HCT116 (cell line): Measurements from ENCODE around the gene PRRT1. TPM values are rescaled to one million over a fixed set of nuclear protein-coding genes. Genes with fewer than 3 reads are reported as not detected.
"Not testable (repeated sequence)": the region's sequence is repeated elsewhere in the genome, so short reads cannot be mapped to it uniquely, and the experiment has no call there.

Experiments
- ATAC-seq: fragments of 200-7000 bp; cut with Tn5 transposase; 2 replicates; pipeline ENCODE4 v1.9.1; 2020; ENCODE audit warnings: mild to moderate bottlenecking, moderate library complexity
- BruUV-seq: library from RNA; stranded (reverse); fragments of 400-500 nt; replicated peaks from 2 replicates; lab custom pipeline; 2021; lab: Mats Ljungman, UMichigan
- CTCF ChIA-PET: fragments of 300-600 bp; sonication (Branson Sonifier 250); formaldehyde crosslinking; loops from one replicate; lab custom pipeline; 2021; ENCODE audit warnings: antibody characterized with exemption; lab: Charles Lee
- POLR2A ChIA-PET: fragments of 300-600, 350-600 bp; sonication (Branson Sonifier 250); formaldehyde crosslinking; loops from one replicate; lab custom pipeline; 2021; ENCODE audit warnings: antibody characterized with exemption; lab: Charles Lee
- RAD21 ChIA-PET, 2 experiments: fragments of 300-600 bp; sonication (Branson Sonifier 250); formaldehyde crosslinking; loops; one replicate each; lab custom pipeline; 2023; ENCODE audit warnings: low total read pairs in 2 of 2; ENCODE audit not compliant: uncharacterized antibody in 2 of 2, unreplicated experiment in 2 of 2, low non-redundant PET in 1 of 2; lab: Charles Lee
- DNase-seq: peaks from one replicate; pipeline ENCODE4 v3.0.0-alpha.2; 2010; ENCODE audit warnings: low read depth, low spot score
- H2AFZ ChIP-seq: fragments of 200-600 bp; shearing (Covaris generic), sonication (generic); 2 replicates; pipeline ENCODE4 v1.6.1; 2017; ENCODE audit warnings: low read depth, mixed run types, mixed read lengths, antibody characterized with exemption, low read length; ENCODE audit not compliant: poor library complexity, severe bottlenecking
- H3K27ac ChIP-seq: 2 replicates; pipeline ENCODE4 v1.5.1; 2012; ENCODE audit warnings: low read depth, low read length
- H3K27me3 ChIP-seq: fragments of 200-600 bp; sonication (generic); 2 replicates; pipeline ENCODE4 v1.6.1; 2016; ENCODE audit warnings: mixed run types, low read length, mixed read lengths; ENCODE audit not compliant: insufficient read depth
- H3K36me3 ChIP-seq, 2 experiments: fragments of 200-500 bp in 1 of 2; fragments of 200-600 bp in 1 of 2; sonication (Bioruptor generic) in 1 of 2; sonication (generic) in 1 of 2; 2 replicates each; pipeline versions ENCODE4 v1.5.1 to v1.6.1; 2014 to 2016; ENCODE audit warnings: low read length in 2 of 2, inconsistent platforms in 1 of 2, mixed read lengths in 1 of 2, mixed run types in 1 of 2; ENCODE audit not compliant: insufficient read depth in 2 of 2, control insufficient read depth in 1 of 2
- H3K4me1 ChIP-seq, 2 experiments: fragments of 200-600 bp in 1 of 2; sonication (generic) in 1 of 2; 2 replicates each; pipeline versions ENCODE4 v1.5.1 to v1.6.1; 2012 to 2017; ENCODE audit warnings: low read length in 2 of 2, inconsistent platforms in 1 of 2, mild to moderate bottlenecking in 1 of 2, mixed read lengths in 1 of 2, mixed run types in 1 of 2, moderate library complexity in 1 of 2; ENCODE audit not compliant: insufficient read depth in 2 of 2, control insufficient read depth in 1 of 2
- H3K4me2 ChIP-seq: fragments of 200-600 bp; sonication (generic); 2 replicates; pipeline ENCODE4 v1.6.1; 2017; ENCODE audit warnings: mixed run types, low read length, mixed read lengths
- H3K4me3 ChIP-seq, 2 experiments: fragments of 200-600 bp in 1 of 2; sonication (generic) in 1 of 2; replicated peaks in 1 of 2; 2 replicates each; pipeline ENCODE4 v1.5.1; 2011 to 2016; ENCODE audit warnings: low read length in 2 of 2, control low read depth in 1 of 2, low read depth in 1 of 2, mild to moderate bottlenecking in 1 of 2, mixed read lengths in 1 of 2, mixed run types in 1 of 2
- H3K79me2 ChIP-seq: fragments of 200-600 bp; sonication (generic); 2 replicates; pipeline ENCODE4 v1.6.1; 2017; ENCODE audit warnings: mild to moderate bottlenecking, mixed run types, low read length, moderate library complexity, mixed read lengths; ENCODE audit not compliant: insufficient read depth
- H3K9ac ChIP-seq: fragments of 200-600 bp; sonication (generic); 2 replicates; pipeline ENCODE4 v1.6.1; 2016; ENCODE audit warnings: low read length, mixed read lengths
- H3K9me2 ChIP-seq: fragments of 200-600 bp; sonication (generic), shearing (Covaris generic); 2 replicates; pipeline ENCODE4 v1.6.1; 2017; ENCODE audit warnings: mixed run types, mild to moderate bottlenecking, moderate library complexity; ENCODE audit not compliant: insufficient read depth
- H3K9me3 ChIP-seq, 2 experiments: fragments of 200-500 bp in 1 of 2; fragments of 200-600 bp in 1 of 2; sonication (Bioruptor generic) in 1 of 2; sonication (generic) in 1 of 2; 2 replicates each; pipeline ENCODE4 v1.6.1; 2014 to 2017; ENCODE audit warnings: low read length in 2 of 2, mixed read lengths in 2 of 2, inconsistent platforms in 1 of 2, low read depth in 1 of 2, mild to moderate bottlenecking in 1 of 2, mixed run types in 1 of 2, moderate library complexity in 1 of 2; ENCODE audit not compliant: control insufficient read depth in 1 of 2, insufficient read depth in 1 of 2
- H4K20me1 ChIP-seq: fragments of 200-600 bp; sonication (generic), shearing (Covaris generic); 2 replicates; pipeline ENCODE4 v1.6.1; 2017; ENCODE audit warnings: mixed run types, mild to moderate bottlenecking, moderate library complexity; ENCODE audit not compliant: insufficient read depth
- EGR1 ChIP-seq: IDR thresholded peaks from 2 replicates; pipeline ENCODE4 v1.6.1; 2012; ENCODE audit warnings: low read depth
- EZH2phosphoT487 ChIP-seq: fragments of 200-600 bp; IDR thresholded peaks from 2 replicates; pipeline ENCODE4 v1.6.1; 2018; ENCODE audit warnings: antibody characterized with exemption, borderline replicate concordance
- FOSL1 ChIP-seq: IDR thresholded peaks from 2 replicates; pipeline ENCODE4 v1.6.1; 2012; ENCODE audit warnings: low read depth
- RAD21 ChIP-seq: IDR thresholded peaks from 2 replicates; pipeline ENCODE4 v1.6.1; 2012; ENCODE audit warnings: low read depth, mild to moderate bottlenecking
- SP1 ChIP-seq: IDR thresholded peaks from 2 replicates; pipeline ENCODE4 v1.6.1; 2012; ENCODE audit warnings: low read depth
- SRF ChIP-seq: IDR thresholded peaks from 2 replicates; pipeline ENCODE4 v1.6.1; 2012; ENCODE audit warnings: low read depth
- TCF7L2 ChIP-seq: IDR thresholded peaks from 2 replicates; pipeline ENCODE4 v1.7.0; 2011; ENCODE audit warnings: borderline replicate concordance, inconsistent platforms; ENCODE audit not compliant: insufficient read depth, insufficient read length; ENCODE audit errors: extremely low read depth
- intact Hi-C: fragments of 100-400 bp; cut with micrococcal nuclease; formaldehyde crosslinking; loops from 2 replicates; pipeline ENCODE4 v1.10.0; 2022
- total RNA-seq: library from RNA; stranded (reverse); gene quantifications from one replicate; pipeline ENCODE4 v1.2.1, GENCODE V29; 2021; ENCODE audit not compliant: unreplicated experiment
- TF ChIP-seq, protein P1 (sequence below): IDR thresholded peaks from 2 replicates; pipeline ENCODE4 v1.6.1; 2012; ENCODE audit warnings: low read depth

The PRRT1 gene
- total RNA-seq, 1 experiment from 2014 or later = 6.1 TPM

GRCh38 chr6:32146687-32147086 is 5.1 kb downstream of the PRRT1 start (continued):
- no peak for TF ChIP-seq TCF7L2
- TF ChIP-seq FOSL1 = no peak
- TF ChIP-seq SRF = no peak
- no peak for TF ChIP-seq EZH2phosphoT487
- no peak for TF ChIP-seq EGR1

DNA sequence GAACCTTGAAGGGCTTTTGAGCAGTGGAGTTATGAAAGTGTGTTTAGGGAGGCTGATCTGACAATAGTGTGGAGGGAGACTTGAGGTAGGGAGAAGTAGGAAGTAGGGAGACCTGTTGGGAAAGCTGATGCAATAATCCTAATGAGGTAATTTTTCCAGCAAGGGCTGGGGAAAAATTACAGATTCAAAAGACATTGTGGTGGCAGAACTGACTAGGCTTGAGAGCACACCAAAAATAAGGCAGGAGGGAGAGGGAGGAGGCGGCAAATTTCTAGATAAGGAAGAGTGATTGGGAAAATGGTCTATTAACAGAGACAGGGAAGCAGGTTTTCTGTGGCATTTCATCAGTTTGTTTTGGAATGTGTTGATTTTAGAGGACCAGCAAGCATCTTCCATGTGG is 5.5 kb downstream of the PRRT1 start:
- ATAC-seq = no peak
- no peaks in the 10 kb centered on the region for H3K79me2 ChIP-seq
- H3K27me3 ChIP-seq = no peaks in the 10 kb centered on the region
- ChIA-PET RAD21 (no interaction called here), CTCF (interaction anchor here (1.4 kb wide), 1 partner anchor 18 kb away, joined by 3 read pairs; the partner anchor contains the start of gene ATF6B), POLR2A (interaction anchor here (0.9 kb wide), 1 partner anchor 825 kb away, joined by 3 read pairs; no protein-coding TSS in a partner anchor)
- H3K4me3 ChIP-seq = no peak overlapping the region
- no peaks in the 10 kb centered on the region for H4K20me1 ChIP-seq
- no peak overlapping the region for H3K27ac ChIP-seq
- no peaks in the 10 kb centered on the region for H3K4me1 ChIP-seq
- H3K9me3 ChIP-seq = no peaks in the 10 kb centered on the region
- no peak overlapping the region for H2AFZ ChIP-seq
- no peaks in the 10 kb centered on the region for H3K36me3 ChIP-seq
- H3K9me2 ChIP-seq = no peaks in the 10 kb centered on the region
- H3K4me2 ChIP-seq = no peak overlapping the region
- intact Hi-C loops = no loop called here
- TF ChIP-seq RAD21 (no peak), SP1 (0 out of 2 replicates have a peak, but pooled peaks have one; percentile 10), EZH2phosphoT487 (no peak)
- TF ChIP-seq, protein P1, sequence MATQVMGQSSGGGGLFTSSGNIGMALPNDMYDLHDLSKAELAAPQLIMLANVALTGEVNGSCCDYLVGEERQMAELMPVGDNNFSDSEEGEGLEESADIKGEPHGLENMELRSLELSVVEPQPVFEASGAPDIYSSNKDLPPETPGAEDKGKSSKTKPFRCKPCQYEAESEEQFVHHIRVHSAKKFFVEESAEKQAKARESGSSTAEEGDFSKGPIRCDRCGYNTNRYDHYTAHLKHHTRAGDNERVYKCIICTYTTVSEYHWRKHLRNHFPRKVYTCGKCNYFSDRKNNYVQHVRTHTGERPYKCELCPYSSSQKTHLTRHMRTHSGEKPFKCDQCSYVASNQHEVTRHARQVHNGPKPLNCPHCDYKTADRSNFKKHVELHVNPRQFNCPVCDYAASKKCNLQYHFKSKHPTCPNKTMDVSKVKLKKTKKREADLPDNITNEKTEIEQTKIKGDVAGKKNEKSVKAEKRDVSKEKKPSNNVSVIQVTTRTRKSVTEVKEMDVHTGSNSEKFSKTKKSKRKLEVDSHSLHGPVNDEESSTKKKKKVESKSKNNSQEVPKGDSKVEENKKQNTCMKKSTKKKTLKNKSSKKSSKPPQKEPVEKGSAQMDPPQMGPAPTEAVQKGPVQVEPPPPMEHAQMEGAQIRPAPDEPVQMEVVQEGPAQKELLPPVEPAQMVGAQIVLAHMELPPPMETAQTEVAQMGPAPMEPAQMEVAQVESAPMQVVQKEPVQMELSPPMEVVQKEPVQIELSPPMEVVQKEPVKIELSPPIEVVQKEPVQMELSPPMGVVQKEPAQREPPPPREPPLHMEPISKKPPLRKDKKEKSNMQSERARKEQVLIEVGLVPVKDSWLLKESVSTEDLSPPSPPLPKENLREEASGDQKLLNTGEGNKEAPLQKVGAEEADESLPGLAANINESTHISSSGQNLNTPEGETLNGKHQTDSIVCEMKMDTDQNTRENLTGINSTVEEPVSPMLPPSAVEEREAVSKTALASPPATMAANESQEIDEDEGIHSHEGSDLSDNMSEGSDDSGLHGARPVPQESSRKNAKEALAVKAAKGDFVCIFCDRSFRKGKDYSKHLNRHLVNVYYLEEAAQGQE = no peak
- DNase-seq = no peak
- no TSS peak for BruUV-seq
- no peak overlapping the region for H3K9ac ChIP-seq

DNA sequence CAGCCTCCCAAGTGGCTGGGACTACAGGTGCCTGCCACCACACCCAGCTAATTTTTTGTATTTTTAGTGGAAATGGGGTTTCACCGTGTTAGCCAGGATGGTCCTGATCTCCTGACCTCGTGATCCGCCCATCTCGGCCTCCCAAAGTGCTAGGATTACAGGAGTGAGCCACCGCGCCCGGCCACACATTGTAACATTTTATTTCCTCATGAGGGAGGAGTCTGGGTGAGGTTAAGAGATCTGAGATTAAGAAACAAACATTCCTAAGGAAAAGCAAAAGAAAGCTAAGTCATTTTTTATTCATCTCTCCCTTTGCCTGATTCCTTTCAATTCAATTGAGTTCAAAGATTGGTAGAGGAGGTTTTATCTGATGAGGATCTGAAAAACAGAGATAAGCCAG is 7.5 kb downstream of the PRRT1 start:
- CTCF ChIA-PET, H3K27ac ChIP-seq: not testable (repeated sequence)

More for the DNA sequence above, 7.5 kb downstream of the PRRT1 start:
- H3K4me3 ChIP-seq, H3K4me2 ChIP-seq, H3K9ac ChIP-seq, RAD21 ChIA-PET, H3K4me1 ChIP-seq, DNase-seq, ATAC-seq, H4K20me1 ChIP-seq, H3K9me3 ChIP-seq, H3K79me2 ChIP-seq, intact Hi-C loops, H3K27me3 ChIP-seq, H3K9me2 ChIP-seq, H3K36me3 ChIP-seq, BruUV-seq, H2AFZ ChIP-seq: not testable (repeated sequence)
- POLR2A ChIA-PET = interaction anchor here (0.6 to 1.1 kb wide), 3 partner anchors 9 to 33 kb away, joined by 3 to 4 read pairs (median 3); partner anchors contain the start of gene ATF6B
